Osteoblast (primary cell): ENCODE results near the gene PHLPP1. TPM values are rescaled to one million over a fixed set of nuclear protein-coding genes. Genes with fewer than 3 reads are reported as not detected.

Experiments
- DNase-seq: peaks from one replicate; pipeline ENCODE4 v3.0.0; 2011; ENCODE audit warnings: low spot score, mixed read lengths; ENCODE audit not compliant: insufficient read length; ENCODE audit errors: missing footprints
- H2AFZ ChIP-seq: 2 replicates; pipeline ENCODE4 v1.6.0; 2011; ENCODE audit warnings: mild to moderate bottlenecking, low read length
- H3K27ac ChIP-seq: 2 replicates; pipeline ENCODE4 v1.5.1; 2011; ENCODE audit warnings: mild to moderate bottlenecking, low read depth, low read length, moderate library complexity
- H3K27me3 ChIP-seq: 2 replicates; pipeline ENCODE4 v1.6.0; 2012; ENCODE audit warnings: mild to moderate bottlenecking, control low read depth, inconsistent platforms, low read length, moderate library complexity; ENCODE audit not compliant: insufficient read depth
- H3K36me3 ChIP-seq: 2 replicates; pipeline ENCODE4 v1.5.1; 2011; ENCODE audit warnings: mild to moderate bottlenecking, low read length, control low read depth, moderate library complexity; ENCODE audit not compliant: insufficient read depth
- H3K4me1 ChIP-seq: 2 replicates; pipeline ENCODE4 v1.5.1; 2011; ENCODE audit warnings: mild to moderate bottlenecking, low read length, control low read depth, moderate library complexity; ENCODE audit not compliant: insufficient read depth
- H3K4me2 ChIP-seq: 2 replicates; pipeline ENCODE4 v1.6.0; 2011; ENCODE audit warnings: mild to moderate bottlenecking, low read length; ENCODE audit not compliant: insufficient read depth
- H3K4me3 ChIP-seq: fragments of 200-600 bp; sonication (generic); 3 replicates; pipeline ENCODE4 v1.5.1; 2012; ENCODE audit warnings: mild to moderate bottlenecking, low read length, inconsistent platforms; ENCODE audit not compliant: insufficient read depth
- H3K79me2 ChIP-seq: 2 replicates; pipeline ENCODE4 v1.6.0; 2012; ENCODE audit warnings: mild to moderate bottlenecking, low read length, control low read depth, inconsistent platforms; ENCODE audit not compliant: insufficient read depth
- H3K9me3 ChIP-seq: 2 replicates; pipeline ENCODE4 v1.5.1; 2011; ENCODE audit warnings: low read depth, low read length, control low read depth
- H4K20me1 ChIP-seq: 2 replicates; pipeline ENCODE4 v1.6.0; 2012; ENCODE audit warnings: mild to moderate bottlenecking, low read length, control low read depth; ENCODE audit not compliant: insufficient read depth
- CTCF ChIP-seq: IDR thresholded peaks from 2 replicates; pipeline ENCODE4 v1.5.1; 2011; ENCODE audit warnings: mild to moderate bottlenecking, low read depth, low read length, moderate library complexity; ENCODE audit errors: extremely low read depth
- total RNA-seq: library from RNA; depleted of rRNA; stranded (reverse); fragments of >200 nt; gene quantifications from 2 replicates; pipeline ENCODE4 v1.2.3, GENCODE V29; 2012

Gene PHLPP1
- total RNA-seq, 1 donor = 6.9 TPM

DNA sequence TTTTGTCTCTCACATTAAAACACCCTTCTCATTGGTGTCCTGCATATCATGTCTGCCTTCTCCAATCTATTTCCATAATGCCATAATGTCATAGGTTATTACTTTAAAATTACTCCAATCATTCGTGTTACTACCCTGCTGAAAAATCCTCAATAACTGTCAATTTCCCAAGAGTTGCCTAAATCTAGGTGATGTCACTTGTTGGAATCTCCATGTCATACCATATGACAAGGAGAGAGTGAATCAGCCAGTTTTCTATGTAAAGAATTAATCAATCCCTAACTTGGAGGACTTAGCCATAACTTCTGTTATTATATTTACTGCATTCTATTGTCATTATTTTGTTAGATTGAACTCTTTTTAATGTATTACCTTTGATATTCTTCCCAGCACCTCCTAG is 62.5 kb downstream of the PHLPP1 start:
- no peaks in the 10 kb centered on the region for H3K27me3 ChIP-seq
- H3K9me3 ChIP-seq = no peaks in the 10 kb centered on the region
- H3K36me3 ChIP-seq = no peaks in the 10 kb centered on the region
- peaks cover 20% of the 10 kb centered on the region for H3K79me2 ChIP-seq
- H3K4me2 ChIP-seq = no peak overlapping the region
- H2AFZ ChIP-seq = no peak overlapping the region
- peaks cover 19% of the 10 kb centered on the region for H3K4me1 ChIP-seq
- no peak for DNase-seq
- H3K27ac ChIP-seq = no peak overlapping the region
- no peak overlapping the region for H3K4me3 ChIP-seq
- no peak for TF ChIP-seq CTCF
- no peaks in the 10 kb centered on the region for H4K20me1 ChIP-seq

DNA sequence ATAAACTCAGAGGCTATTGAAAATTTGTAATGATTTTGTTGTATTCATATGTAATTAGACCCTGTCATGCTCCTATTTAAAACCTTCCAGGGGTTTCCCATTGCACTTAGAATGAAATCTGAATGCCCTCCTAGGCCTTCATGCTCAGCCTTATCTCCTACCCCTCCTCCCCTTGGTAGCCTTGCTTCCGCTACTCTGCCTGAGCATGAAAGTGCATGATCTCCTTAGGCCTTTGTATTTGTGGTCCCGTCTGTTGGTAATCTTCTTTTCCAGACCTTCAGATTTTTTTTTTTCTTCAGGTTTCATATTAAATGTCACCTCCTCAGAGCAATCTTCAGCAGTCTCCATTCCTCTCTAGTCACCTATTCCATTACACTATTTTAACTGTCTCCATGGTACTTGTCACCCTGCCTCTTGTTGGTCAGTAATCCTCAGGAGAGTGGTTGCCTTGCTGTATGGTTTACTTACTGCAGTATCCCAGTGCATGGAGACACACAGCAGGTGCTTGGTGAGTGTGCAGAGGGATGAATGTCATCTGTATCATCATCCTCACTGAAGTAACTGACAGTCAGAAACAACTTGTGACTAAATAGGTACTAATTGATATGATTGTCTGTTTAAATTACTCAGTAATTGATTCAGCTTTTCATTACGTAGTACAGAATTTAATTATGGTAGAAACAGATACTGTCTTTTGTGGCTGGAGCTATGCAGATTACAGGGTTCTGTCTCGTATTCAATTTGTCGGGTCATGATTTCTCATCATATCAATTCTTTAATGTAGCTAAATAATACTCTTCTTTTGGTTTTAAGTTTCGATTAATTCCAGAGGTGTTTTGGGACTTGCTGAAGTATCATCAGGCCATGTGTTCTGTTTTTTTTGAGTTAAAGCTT is 63.9 kb downstream of the PHLPP1 start:
- no peaks in the 10 kb centered on the region for H3K36me3 ChIP-seq
- H3K4me2 ChIP-seq = no peak overlapping the region
- no peak for DNase-seq
- no peaks in the 10 kb centered on the region for H4K20me1 ChIP-seq
- H3K4me3 ChIP-seq = no peak overlapping the region
- TF ChIP-seq CTCF = no peak
- peaks cover 26% of the 10 kb centered on the region for H3K4me1 ChIP-seq
- H3K9me3 ChIP-seq = no peaks in the 10 kb centered on the region
- H2AFZ ChIP-seq = no peak overlapping the region
- peaks cover 21% of the 10 kb centered on the region for H3K79me2 ChIP-seq
- H3K27ac ChIP-seq = no peak overlapping the region
- no peaks in the 10 kb centered on the region for H3K27me3 ChIP-seq

DNA sequence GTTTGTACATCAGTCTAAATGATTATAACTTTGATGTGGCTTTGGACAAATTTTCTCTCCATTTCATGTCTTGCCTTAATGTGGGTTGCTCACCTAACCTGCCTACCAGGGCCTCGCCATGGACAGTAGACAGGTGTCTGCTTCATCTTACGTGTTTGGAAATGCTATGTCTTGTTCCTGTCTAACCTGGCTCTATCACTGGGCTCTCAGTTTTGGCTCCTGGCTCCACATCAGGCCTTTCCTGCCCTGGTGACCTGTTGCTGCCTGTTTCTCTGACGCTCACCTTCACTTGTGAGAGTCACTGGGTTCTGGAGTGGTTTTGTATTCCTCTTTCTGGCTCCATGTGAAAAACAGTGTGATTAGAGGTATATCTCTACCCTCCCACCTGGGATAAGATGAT is 65.9 kb downstream of the PHLPP1 start:
- no peaks in the 10 kb centered on the region for H3K9me3 ChIP-seq
- H3K4me1 ChIP-seq = peaks cover 41% of the 10 kb centered on the region
- H3K4me2 ChIP-seq = peak overlapping the region; percentile 56
- H3K36me3 ChIP-seq = no peaks in the 10 kb centered on the region
- peaks cover 26% of the 10 kb centered on the region for H3K79me2 ChIP-seq
- no peaks in the 10 kb centered on the region for H3K27me3 ChIP-seq
- no peak overlapping the region for H3K4me3 ChIP-seq
- H2AFZ ChIP-seq = no peak overlapping the region
- TF ChIP-seq CTCF = no peak
- H4K20me1 ChIP-seq = no peaks in the 10 kb centered on the region
- peak overlapping the region; percentile 64 for H3K27ac ChIP-seq
- no peak for DNase-seq

- TF ChIP-seq CTCF = no peak
- H3K36me3 ChIP-seq = no peaks in the 10 kb centered on the region
- peaks cover 41% of the 10 kb centered on the region for H3K4me1 ChIP-seq
- H3K79me2 ChIP-seq = peaks cover 28% of the 10 kb centered on the region
- H2AFZ ChIP-seq = no peak overlapping the region
- no peak overlapping the region for H3K4me3 ChIP-seq
- H3K27me3 ChIP-seq = no peaks in the 10 kb centered on the region
- no peaks in the 10 kb centered on the region for H3K9me3 ChIP-seq
- no peaks in the 10 kb centered on the region for H4K20me1 ChIP-seq
- DNase-seq = peak; percentile 58
- H3K4me2 ChIP-seq = peak overlapping the region; percentile 56
- peak overlapping the region; percentile 64 for H3K27ac ChIP-seq
Measured at GRCh38 chr18:62781893-62782292, 66.6 kb downstream of the PHLPP1 start.
